Karpas-422 (cell line): ENCODE measurements around the gene MYL7. TPM values are rescaled to one million over a fixed set of nuclear protein-coding genes. Genes with fewer than 3 reads are reported as not detected.

Experiments used
- DNase-seq: peaks from one replicate; pipeline ENCODE4 v3.0.0-alpha.2; 2015
- H2AFZ ChIP-seq: fragments of 200-600 bp; sonication (generic); 2 replicates; pipeline ENCODE4 v1.6.1; 2014; ENCODE audit warnings: antibody characterized with exemption, low read length, mixed read lengths
- H3K27ac ChIP-seq: fragments of 200-600 bp; sonication (generic); 2 replicates; pipeline ENCODE4 v1.5.1; 2014; ENCODE audit warnings: mild to moderate bottlenecking, low read length, moderate library complexity
- H3K27me3 ChIP-seq: fragments of 200-600 bp; sonication (generic); 2 replicates; pipeline ENCODE4 v1.6.1; 2014; ENCODE audit warnings: low read length, mixed read lengths
- H3K36me3 ChIP-seq: fragments of 200-600 bp; sonication (generic); 2 replicates; pipeline ENCODE4 v1.6.1; 2014; ENCODE audit warnings: low read length, mixed read lengths; ENCODE audit not compliant: insufficient read depth
- H3K4me1 ChIP-seq: fragments of 200-600 bp; sonication (generic); 2 replicates; pipeline ENCODE4 v1.6.1; 2014; ENCODE audit warnings: mild to moderate bottlenecking, low read length, mixed read lengths
- H3K4me2 ChIP-seq: fragments of 200-600 bp; sonication (generic); 2 replicates; pipeline ENCODE4 v1.6.1; 2014; ENCODE audit warnings: low read length, low read depth, mild to moderate bottlenecking; ENCODE audit not compliant: poor library complexity, severe bottlenecking
- H3K4me3 ChIP-seq: fragments of 200-600 bp; sonication (generic); 2 replicates; pipeline ENCODE4 v1.5.1; 2014; ENCODE audit warnings: mild to moderate bottlenecking, antibody characterized with exemption, low read length, mixed read lengths
- H3K79me2 ChIP-seq: fragments of 200-600 bp; sonication (generic); 2 replicates; pipeline ENCODE4 v1.6.1; 2014; ENCODE audit warnings: mild to moderate bottlenecking, low read length, mixed read lengths
- H3K9ac ChIP-seq: fragments of 200-600 bp; sonication (generic); 2 replicates; pipeline ENCODE4 v1.6.0; 2014; ENCODE audit warnings: low read length
- H3K9me2 ChIP-seq: fragments of 200-600 bp; sonication (generic), shearing (Covaris generic); replicated peaks from 2 replicates; pipeline ENCODE4 v1.6.0; 2014; ENCODE audit warnings: mild to moderate bottlenecking, low read length, moderate library complexity; ENCODE audit not compliant: insufficient read depth
- H3K9me3 ChIP-seq: fragments of 300-700, 200-600 bp; sonication (generic); 2 replicates; pipeline ENCODE4 v1.6.1; 2014; ENCODE audit warnings: low read length, mixed read lengths
- H4K20me1 ChIP-seq: fragments of 200-600 bp; sonication (generic); 2 replicates; pipeline ENCODE4 v1.6.1; 2014; ENCODE audit warnings: mild to moderate bottlenecking, antibody characterized with exemption, low read length, low read depth; ENCODE audit not compliant: insufficient read depth
- total RNA-seq: library from RNA; depleted of rRNA; stranded (reverse); fragments of >200 nt; shearing (Covaris generic); gene quantifications from 2 replicates; pipeline ENCODE4 v1.2.3, GENCODE V29; 2014; ENCODE audit warnings: low replicate concordance

Gene MYL7
- total RNA-seq, 1 experiment from 2014 or later, result not detected

DNA sequence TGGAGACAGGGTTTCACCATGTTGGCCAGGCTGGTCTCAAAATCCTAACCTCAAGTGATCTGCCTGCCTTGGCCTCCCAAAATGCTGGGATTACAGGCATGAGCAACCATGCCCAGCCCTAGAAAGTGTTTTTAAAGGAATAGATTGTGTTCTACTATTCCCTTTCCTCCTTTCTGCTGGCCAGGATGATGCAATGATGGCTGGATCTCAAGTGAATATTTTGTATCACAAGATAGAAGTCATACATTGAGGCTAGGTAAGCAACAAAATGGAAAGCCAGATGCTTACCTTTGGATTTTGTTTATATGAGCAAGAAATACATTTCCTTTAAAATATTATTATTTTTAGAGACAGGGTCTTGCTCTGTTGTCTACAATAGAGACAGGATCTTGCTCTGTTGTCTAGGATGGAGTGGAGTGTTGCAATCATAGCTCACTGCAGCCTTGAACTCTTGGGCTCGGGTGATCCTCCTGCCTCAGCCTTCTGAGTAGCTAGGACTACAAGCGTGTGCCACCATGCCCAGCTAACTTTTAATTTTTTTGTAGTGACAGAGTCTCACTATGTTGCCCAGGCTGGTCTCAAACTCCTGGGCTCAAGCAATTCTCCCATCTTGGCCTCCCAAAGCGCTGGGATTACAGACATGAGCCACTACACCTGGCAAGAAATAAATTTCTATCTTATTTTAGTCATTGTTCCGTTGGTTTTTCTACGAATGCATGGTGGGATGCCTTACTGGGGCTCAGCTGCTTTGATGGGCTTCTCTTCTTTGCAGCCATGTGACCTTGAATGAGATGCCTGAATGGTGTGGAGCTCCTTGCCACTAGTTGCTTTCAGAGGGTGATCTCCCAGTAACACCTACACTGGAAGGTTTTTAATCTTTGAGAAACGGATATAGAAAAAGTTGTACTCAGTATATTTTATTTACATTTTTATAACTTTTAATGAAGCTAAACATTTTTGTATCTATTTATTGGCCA lies 42.8 kb downstream of the MYL7 start:
- Histone ChIP-seq H2AFZ (no peak overlapping the region), H3K4me3 (peak overlapping the region; percentile 32; the same call in 1 of the 2 replicates), H3K36me3 (no peaks in the 10 kb centered on the region), H3K4me2 (peak overlapping the region; percentile 50), H3K9ac (peak overlapping the region; percentile 65), H3K79me2 (no peaks in the 10 kb centered on the region), H3K27me3 (no peaks in the 10 kb centered on the region), H4K20me1 (no peaks in the 10 kb centered on the region), H3K9me2 (no peaks in the 10 kb centered on the region), H3K9me3 (no peaks in the 10 kb centered on the region), H3K27ac (peak overlapping the region; percentile 95), H3K4me1 (peaks cover 63% of the 10 kb centered on the region)
- no peak for DNase-seq

DNA sequence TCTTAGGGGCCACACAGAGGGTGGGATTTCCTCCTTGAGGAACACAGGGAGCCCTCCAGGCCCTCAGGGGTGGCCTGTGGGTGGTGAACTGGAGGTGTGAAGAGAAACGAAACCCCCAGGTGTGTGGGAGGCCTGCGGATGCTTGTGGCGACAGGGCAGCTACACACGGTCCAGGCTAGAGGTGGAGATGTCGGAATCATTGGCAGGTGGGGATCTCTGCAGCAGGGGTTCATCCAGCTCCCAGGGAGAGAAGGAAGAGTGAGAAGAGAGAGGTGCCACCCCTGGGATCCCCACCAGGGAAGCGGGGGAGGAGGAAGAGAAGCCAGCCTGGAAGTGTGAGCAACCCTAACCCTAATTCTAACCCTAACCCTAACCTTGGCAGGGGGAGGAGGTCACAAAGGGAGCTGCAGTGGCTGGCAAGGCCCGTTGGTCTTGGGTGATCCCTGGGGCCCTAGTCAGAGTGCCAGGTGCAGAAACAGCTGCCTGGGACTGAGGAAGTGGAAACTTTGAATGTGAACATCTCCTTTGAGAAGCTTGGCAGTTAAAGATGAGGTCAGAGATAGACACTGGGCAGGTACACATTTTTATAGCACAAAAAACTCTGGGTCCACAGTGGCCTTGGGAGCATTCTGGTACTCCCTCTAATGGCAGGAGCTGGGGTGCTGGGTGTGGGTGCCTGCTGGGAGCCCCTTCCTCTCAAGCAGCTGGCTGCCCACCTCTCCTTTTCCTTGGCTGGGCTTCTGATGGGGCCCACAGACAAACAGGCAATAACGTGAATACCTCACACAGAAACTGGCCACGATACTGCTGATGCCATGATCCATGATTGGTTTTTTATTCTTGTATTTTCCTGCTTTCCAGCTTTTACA lies 43.8 kb downstream of the MYL7 start:
- peak overlapping the region; percentile 95 for H3K27ac ChIP-seq
- no peaks in the 10 kb centered on the region for H3K79me2 ChIP-seq
- peak overlapping the region; percentile 32; the same call in 1 of the 2 replicates for H3K4me3 ChIP-seq
- H4K20me1 ChIP-seq, result no peaks in the 10 kb centered on the region
- H3K36me3 ChIP-seq, result no peaks in the 10 kb centered on the region
- no peak overlapping the region for H2AFZ ChIP-seq
- H3K4me1 ChIP-seq, result peaks cover 63% of the 10 kb centered on the region
- peak overlapping the region; percentile 65 for H3K9ac ChIP-seq
- no peaks in the 10 kb centered on the region for H3K27me3 ChIP-seq
- no peaks in the 10 kb centered on the region for H3K9me3 ChIP-seq
- H3K4me2 ChIP-seq, result peak overlapping the region; percentile 50
- no peaks in the 10 kb centered on the region for H3K9me2 ChIP-seq
- peak; percentile 94 for DNase-seq

DNA sequence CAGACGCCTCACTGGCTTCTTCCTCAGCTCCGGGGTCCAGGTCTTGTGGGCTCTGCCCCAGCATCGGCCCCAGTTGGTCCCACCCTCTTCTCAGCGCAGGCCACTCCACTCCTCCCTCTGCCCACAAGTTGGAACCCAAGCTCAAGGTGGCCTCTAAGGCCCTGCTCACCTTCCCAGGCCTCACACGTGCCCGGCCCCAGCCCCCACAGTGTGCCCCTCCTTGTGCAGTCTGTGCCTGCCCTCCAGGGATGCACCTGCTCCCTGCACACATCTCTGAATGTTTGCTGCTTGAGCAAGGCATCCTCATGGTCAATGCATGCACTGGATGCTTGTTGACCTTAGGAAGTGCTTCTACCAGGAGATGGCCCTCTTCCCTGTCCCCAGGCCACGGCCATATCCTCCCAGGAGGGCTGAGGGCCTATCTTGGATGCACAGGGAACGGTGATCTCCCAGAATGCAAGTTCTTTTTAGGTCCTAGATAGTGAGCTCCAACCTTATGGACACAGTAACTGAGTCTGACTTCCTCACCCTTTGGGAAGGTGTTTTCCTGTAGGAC lies 44.7 kb downstream of the MYL7 start:
- H4K20me1 ChIP-seq, result no peaks in the 10 kb centered on the region
- H3K27ac ChIP-seq, result peak overlapping the region; percentile 95
- H3K4me3 ChIP-seq, result peak overlapping the region; percentile 30; the same call in 1 of the 2 replicates
- H3K9me2 ChIP-seq, result no peaks in the 10 kb centered on the region
- H3K9ac ChIP-seq, result peak overlapping the region; percentile 57
- H3K4me1 ChIP-seq, result peaks cover 57% of the 10 kb centered on the region
- no peaks in the 10 kb centered on the region for H3K79me2 ChIP-seq
- H3K4me2 ChIP-seq, result peak overlapping the region; percentile 50
- no peaks in the 10 kb centered on the region for H3K27me3 ChIP-seq
- no peaks in the 10 kb centered on the region for H3K36me3 ChIP-seq
- no peak overlapping the region for H2AFZ ChIP-seq
- no peak for DNase-seq
- H3K9me3 ChIP-seq, result no peaks in the 10 kb centered on the region

DNA sequence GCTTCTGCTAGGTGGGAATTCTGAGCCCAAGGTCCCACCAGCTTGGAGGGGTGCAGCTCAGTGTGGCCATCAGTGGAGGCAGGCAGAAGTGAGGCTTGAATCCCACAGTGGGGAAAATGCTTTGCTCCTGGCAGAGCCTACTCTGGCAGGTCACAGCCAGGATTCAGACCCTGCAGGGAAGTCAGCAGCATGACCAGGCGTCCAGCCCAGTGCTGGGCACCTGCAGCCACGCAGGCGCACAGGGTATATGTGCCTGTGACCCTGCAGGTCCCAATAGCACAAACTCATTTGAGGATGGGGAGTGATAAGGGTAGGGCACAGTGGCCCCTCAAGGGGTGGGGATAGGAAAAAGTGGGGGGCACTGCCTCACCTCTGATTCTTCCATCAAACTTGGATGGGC lies 45.4 kb downstream of the MYL7 start:
- no peak for DNase-seq
- peak overlapping the region; percentile 95 for H3K27ac ChIP-seq
- peak overlapping the region; percentile 57 for H3K9ac ChIP-seq
- no peaks in the 10 kb centered on the region for H4K20me1 ChIP-seq
- no peaks in the 10 kb centered on the region for H3K36me3 ChIP-seq
- no peaks in the 10 kb centered on the region for H3K27me3 ChIP-seq
- no peaks in the 10 kb centered on the region for H3K79me2 ChIP-seq
- H2AFZ ChIP-seq, result no peak overlapping the region
- H3K9me2 ChIP-seq, result no peaks in the 10 kb centered on the region
- H3K4me3 ChIP-seq, result no peak overlapping the region
- H3K4me2 ChIP-seq, result peak overlapping the region; percentile 40
- no peaks in the 10 kb centered on the region for H3K9me3 ChIP-seq
- H3K4me1 ChIP-seq, result peaks cover 51% of the 10 kb centered on the region

DNA sequence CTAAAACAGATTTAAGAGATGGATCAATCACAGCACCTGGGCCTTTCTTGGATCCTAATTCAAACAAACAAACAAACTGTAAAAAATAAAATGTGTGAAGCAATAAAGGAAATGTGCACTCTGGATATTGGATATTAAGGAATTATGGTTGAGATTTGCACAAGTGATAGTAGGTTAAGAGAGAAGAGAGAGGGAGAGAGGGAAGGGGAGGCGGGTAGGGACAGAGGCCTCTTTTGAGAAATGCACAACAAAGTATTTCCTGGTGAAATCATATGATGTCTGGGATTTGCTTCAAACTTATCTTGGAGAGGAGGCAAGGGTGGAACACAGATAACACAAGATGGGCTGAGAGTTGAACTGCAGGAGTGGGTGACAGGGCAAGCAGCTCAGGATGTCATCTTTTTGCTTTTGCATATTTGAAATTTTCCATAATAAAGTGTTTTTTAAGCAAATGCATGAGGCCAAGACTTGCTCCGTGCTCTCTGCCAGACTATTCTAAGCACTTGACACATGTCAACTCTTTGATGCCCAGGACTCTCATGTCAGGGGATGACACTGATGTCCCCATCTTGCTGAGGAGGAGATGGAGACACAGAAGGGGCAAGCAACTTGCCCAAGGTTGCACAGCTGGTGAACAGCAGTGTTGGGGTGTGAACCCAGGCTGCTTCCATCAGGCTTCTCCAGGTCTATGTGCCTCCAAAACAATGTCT lies 46.1 kb downstream of the MYL7 start:
- H3K4me1 ChIP-seq, result peaks cover 45% of the 10 kb centered on the region
- H3K36me3 ChIP-seq, result no peaks in the 10 kb centered on the region
- H3K9ac ChIP-seq, result peak overlapping the region; percentile 57
- no peaks in the 10 kb centered on the region for H3K9me2 ChIP-seq
- no peaks in the 10 kb centered on the region for H3K27me3 ChIP-seq
- H3K27ac ChIP-seq, result peak overlapping the region; percentile 95
- no peaks in the 10 kb centered on the region for H4K20me1 ChIP-seq
- DNase-seq, result peak; percentile 71
- no peaks in the 10 kb centered on the region for H3K9me3 ChIP-seq
- no peaks in the 10 kb centered on the region for H3K79me2 ChIP-seq
- no peak overlapping the region for H3K4me3 ChIP-seq
- H2AFZ ChIP-seq, result no peak overlapping the region
- peak overlapping the region; percentile 40 for H3K4me2 ChIP-seq

- H2AFZ ChIP-seq, result no peak overlapping the region
- H3K4me2 ChIP-seq, result peak overlapping the region; percentile 40
- no peaks in the 10 kb centered on the region for H3K79me2 ChIP-seq
- no peaks in the 10 kb centered on the region for H3K9me2 ChIP-seq
- H3K9ac ChIP-seq, result peak overlapping the region; percentile 43; the same call in 1 of the 2 replicates
- H3K27me3 ChIP-seq, result no peaks in the 10 kb centered on the region
- no peak for DNase-seq
- H3K36me3 ChIP-seq, result no peaks in the 10 kb centered on the region
- no peak overlapping the region for H3K4me3 ChIP-seq
- H3K4me1 ChIP-seq, result peaks cover 45% of the 10 kb centered on the region
- H3K27ac ChIP-seq, result peak overlapping the region; percentile 95
- H4K20me1 ChIP-seq, result no peaks in the 10 kb centered on the region
- no peaks in the 10 kb centered on the region for H3K9me3 ChIP-seq
Measured at GRCh38 chr7:44094365-44094764, 46.8 kb downstream of the MYL7 start.

GRCh38 chr7:44093102-44093641 lies 48.0 kb downstream of the MYL7 start:
- no peaks in the 10 kb centered on the region for H3K9me2 ChIP-seq
- peaks cover 41% of the 10 kb centered on the region for H3K4me1 ChIP-seq
- no peaks in the 10 kb centered on the region for H4K20me1 ChIP-seq
- DNase-seq, result no peak
- no peak overlapping the region for H3K4me3 ChIP-seq
- no peak overlapping the region for H3K27ac ChIP-seq
- no peak overlapping the region for H3K9ac ChIP-seq
- H3K9me3 ChIP-seq, result no peaks in the 10 kb centered on the region
- no peaks in the 10 kb centered on the region for H3K79me2 ChIP-seq
- no peaks in the 10 kb centered on the region for H3K36me3 ChIP-seq
- no peak overlapping the region for H3K4me2 ChIP-seq
- no peaks in the 10 kb centered on the region for H3K27me3 ChIP-seq
- no peak overlapping the region for H2AFZ ChIP-seq
